GM12864 (cell line): ENCODE data around the gene SEMA6A.

Experiments used
- DNase-seq: peaks from one replicate; pipeline ENCODE4 v3.0.0-alpha.2; 2011; ENCODE audit warnings: low read depth
- H3K4me3 ChIP-seq: 2 replicates; pipeline ENCODE4 v1.5.1; 2011; ENCODE audit warnings: mild to moderate bottlenecking, low read depth, low read length, control low read depth
- CTCF ChIP-seq: IDR thresholded peaks from 2 replicates; pipeline ENCODE4 v1.5.1; 2011; ENCODE audit warnings: low read depth, mild to moderate bottlenecking, moderate library complexity, low read length, control low read depth, inconsistent platforms; ENCODE audit errors: missing control alignments

Gene SEMA6A

GRCh38 chr5:116484645-116485044 lies 90.0 kb downstream of the SEMA6A start:
- no peak for DNase-seq
- no peak for TF ChIP-seq CTCF
- H3K4me3 ChIP-seq, result no peak overlapping the region

- H3K4me3 ChIP-seq, result no peak overlapping the region
- TF ChIP-seq CTCF, result no peak
- no peak for DNase-seq
These were observed 92.2 kb downstream of the SEMA6A start for GRCh38 chr5:116482394-116482793.

- H3K4me3 ChIP-seq, result no peak overlapping the region
- no peak for DNase-seq
- TF ChIP-seq CTCF, result no peak
These were observed 93.6 kb downstream of the SEMA6A start for GRCh38 chr5:116480894-116481510.

GRCh38 chr5:116479776-116480675 lies 94.6 kb downstream of the SEMA6A start:
- DNase-seq, result no peak
- no peak overlapping the region for H3K4me3 ChIP-seq
- TF ChIP-seq CTCF, result no peak

- DNase-seq, result no peak
- no peak for TF ChIP-seq CTCF
These were observed 96.1 kb downstream of the SEMA6A start for GRCh38 chr5:116478491-116478890.

GRCh38 chr5:116476897-116477537 lies 97.6 kb downstream of the SEMA6A start:
- no peak overlapping the region for H3K4me3 ChIP-seq
- DNase-seq, result no peak
- no peak for TF ChIP-seq CTCF

More at GRCh38 chr5:116478491-116478890, 96.1 kb downstream of the SEMA6A start:
- H3K4me3 ChIP-seq, result no peak overlapping the region
